ENCODE results near the gene MRPS7. TPM values are rescaled to one million over a fixed set of nuclear protein-coding genes. Genes with fewer than 3 reads are reported as not detected.
"Not testable (repeated sequence)": the region's sequence is repeated elsewhere in the genome, so short reads cannot be mapped to it uniquely, and the experiment has no call there.

MRPS7 gene
- total RNA-seq, 1 donor: 45.6 TPM

GRCh38 chr17:75271955-75272847 lies 10.5 kb downstream of the MRPS7 start:
- H3K4me2 ChIP-seq (ENCODE audit: insufficient read depth, low read length): peak overlapping the region; percentile 95
- no peaks in the 10 kb centered on the region for H3K9me3 ChIP-seq (ENCODE audit: low read depth, low read length)
- no peaks in the 10 kb centered on the region for H3K79me2 ChIP-seq (ENCODE audit: insufficient read depth, low read length)
- peak overlapping the region; percentile 41 for H2AFZ ChIP-seq (ENCODE audit: low read length)
- H3K36me3 ChIP-seq (ENCODE audit: insufficient read depth, low read length): no peaks in the 10 kb centered on the region
- peaks cover 43% of the 10 kb centered on the region for H3K4me1 ChIP-seq (ENCODE audit: insufficient read depth, low read length)
- peak overlapping the region; percentile 90 for H3K4me3 ChIP-seq (ENCODE audit: insufficient read depth, low read length)
- peak overlapping the region; percentile 45 for H3K27ac ChIP-seq (ENCODE audit: low read depth, low read length)
- H4K20me1 ChIP-seq (ENCODE audit: insufficient read depth, low read length): peaks cover 6% of the 10 kb centered on the region
- no peaks in the 10 kb centered on the region for H3K27me3 ChIP-seq (ENCODE audit: insufficient read depth, low read length)
- no peak for TF ChIP-seq CTCF (IDR thresholded peaks at IDR 0.05; ENCODE audit: extremely low read depth, low read depth, low read length)
- DNase-seq (ENCODE audit: insufficient read length, low spot score, missing footprints): peak; percentile 98

- Histone ChIP-seq H3K4me3 (ENCODE audit: insufficient read depth, low read length) (no peak overlapping the region), H3K4me1 (ENCODE audit: insufficient read depth, low read length) (peaks cover 43% of the 10 kb centered on the region), H2AFZ (ENCODE audit: low read length) (no peak overlapping the region), H3K9me3 (ENCODE audit: low read depth, low read length) (no peaks in the 10 kb centered on the region), H3K79me2 (ENCODE audit: insufficient read depth, low read length) (no peaks in the 10 kb centered on the region), H3K27ac (ENCODE audit: low read depth, low read length) (no peak overlapping the region), H4K20me1 (ENCODE audit: insufficient read depth, low read length) (peaks cover 6% of the 10 kb centered on the region), H3K4me2 (ENCODE audit: insufficient read depth, low read length) (peak overlapping the region; percentile 95), H3K36me3 (ENCODE audit: insufficient read depth, low read length) (no peaks in the 10 kb centered on the region), H3K27me3 (ENCODE audit: insufficient read depth, low read length) (no peaks in the 10 kb centered on the region)
- no peak for DNase-seq (ENCODE audit: insufficient read length, low spot score, missing footprints)
- TF ChIP-seq CTCF (IDR thresholded peaks at IDR 0.05; ENCODE audit: extremely low read depth, low read depth, low read length): no peak
Observed at GRCh38 chr17:75272848-75273184, 11.1 kb downstream of the MRPS7 start.

GRCh38 chr17:75273977-75274708 lies 12.5 kb downstream of the MRPS7 start:
- H3K27ac ChIP-seq (ENCODE audit: low read depth, low read length): no peak overlapping the region
- peak; percentile 96 for DNase-seq (ENCODE audit: insufficient read length, low spot score, missing footprints)
- no peaks in the 10 kb centered on the region for H3K9me3 ChIP-seq (ENCODE audit: low read depth, low read length)
- peaks cover 43% of the 10 kb centered on the region for H3K4me1 ChIP-seq (ENCODE audit: insufficient read depth, low read length)
- H3K4me3 ChIP-seq (ENCODE audit: insufficient read depth, low read length): no peak overlapping the region
- no peak for TF ChIP-seq CTCF (IDR thresholded peaks at IDR 0.05; ENCODE audit: extremely low read depth, low read depth, low read length)
- no peaks in the 10 kb centered on the region for H3K27me3 ChIP-seq (ENCODE audit: insufficient read depth, low read length)
- H3K4me2 ChIP-seq (ENCODE audit: insufficient read depth, low read length): no peak overlapping the region
- no peaks in the 10 kb centered on the region for H3K79me2 ChIP-seq (ENCODE audit: insufficient read depth, low read length)
- H3K36me3 ChIP-seq (ENCODE audit: insufficient read depth, low read length): no peaks in the 10 kb centered on the region
- H2AFZ ChIP-seq (ENCODE audit: low read length): no peak overlapping the region
- H4K20me1 ChIP-seq (ENCODE audit: insufficient read depth, low read length): peaks cover 6% of the 10 kb centered on the region

- peaks cover 19% of the 10 kb centered on the region for H3K4me1 ChIP-seq (ENCODE audit: insufficient read depth, low read length)
- H2AFZ ChIP-seq (ENCODE audit: low read length): no peak overlapping the region
- H3K79me2 ChIP-seq (ENCODE audit: insufficient read depth, low read length): no peaks in the 10 kb centered on the region
- H3K27ac ChIP-seq (ENCODE audit: low read depth, low read length): no peak overlapping the region
- no peaks in the 10 kb centered on the region for H3K27me3 ChIP-seq (ENCODE audit: insufficient read depth, low read length)
- H3K9me3 ChIP-seq (ENCODE audit: low read depth, low read length): no peaks in the 10 kb centered on the region
- no peak overlapping the region for H3K4me2 ChIP-seq (ENCODE audit: insufficient read depth, low read length)
- peaks cover 3% of the 10 kb centered on the region for H3K36me3 ChIP-seq (ENCODE audit: insufficient read depth, low read length)
- no peak for TF ChIP-seq CTCF (IDR thresholded peaks at IDR 0.05; ENCODE audit: extremely low read depth, low read depth, low read length)
- H4K20me1 ChIP-seq (ENCODE audit: insufficient read depth, low read length): peaks cover 2% of the 10 kb centered on the region
- no peak overlapping the region for H3K4me3 ChIP-seq (ENCODE audit: insufficient read depth, low read length)
- peak; percentile 82 for DNase-seq (ENCODE audit: insufficient read length, low spot score, missing footprints)
Observed at GRCh38 chr17:75277664-75278071, 16.0 kb downstream of the MRPS7 start.

- not testable (repeated sequence) for H3K27ac ChIP-seq (ENCODE audit: low read depth, low read length); H2AFZ ChIP-seq (ENCODE audit: low read length); DNase-seq (ENCODE audit: insufficient read length, low spot score, missing footprints); H3K36me3 ChIP-seq (ENCODE audit: insufficient read depth, low read length); H3K4me1 ChIP-seq (ENCODE audit: insufficient read depth, low read length); H3K9me3 ChIP-seq (ENCODE audit: low read depth, low read length); H3K4me2 ChIP-seq (ENCODE audit: insufficient read depth, low read length); H4K20me1 ChIP-seq (ENCODE audit: insufficient read depth, low read length); H3K4me3 ChIP-seq (ENCODE audit: insufficient read depth, low read length); H3K79me2 ChIP-seq (ENCODE audit: insufficient read depth, low read length); H3K27me3 ChIP-seq (ENCODE audit: insufficient read depth, low read length)
Observed at GRCh38 chr17:75280189-75280588, 18.5 kb downstream of the MRPS7 start.

Data from osteoblast (primary cell).